ENCODE measurements around the gene HMX3.

The HMX3 gene

DNA sequence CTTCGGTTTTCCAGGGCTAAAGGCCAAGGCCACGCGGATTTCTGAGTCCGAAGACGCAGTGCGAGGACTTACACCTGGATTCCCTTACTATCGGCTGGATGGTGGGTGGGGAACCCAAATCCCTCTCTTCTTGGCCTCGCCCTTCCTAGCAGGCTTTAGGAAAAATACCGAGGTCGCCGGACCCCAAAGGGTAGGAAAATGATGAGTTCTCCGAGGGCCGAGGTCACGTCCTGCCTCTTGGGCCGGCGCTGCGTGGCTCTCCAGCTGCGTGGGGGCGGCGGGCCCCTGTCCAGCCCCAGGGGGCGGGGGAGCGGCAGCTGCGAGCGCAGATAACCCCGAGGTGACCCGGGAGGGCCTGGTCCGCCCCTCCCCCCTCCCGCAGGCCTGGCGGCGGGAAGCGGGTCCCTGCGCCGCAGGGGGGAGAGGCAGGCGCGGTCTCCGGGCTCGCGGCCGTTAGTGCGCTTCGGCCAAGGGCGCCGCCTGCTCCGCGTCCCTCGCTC, 805 bp upstream of the HMX3 start:
- no peak for DNase-seq

DNA sequence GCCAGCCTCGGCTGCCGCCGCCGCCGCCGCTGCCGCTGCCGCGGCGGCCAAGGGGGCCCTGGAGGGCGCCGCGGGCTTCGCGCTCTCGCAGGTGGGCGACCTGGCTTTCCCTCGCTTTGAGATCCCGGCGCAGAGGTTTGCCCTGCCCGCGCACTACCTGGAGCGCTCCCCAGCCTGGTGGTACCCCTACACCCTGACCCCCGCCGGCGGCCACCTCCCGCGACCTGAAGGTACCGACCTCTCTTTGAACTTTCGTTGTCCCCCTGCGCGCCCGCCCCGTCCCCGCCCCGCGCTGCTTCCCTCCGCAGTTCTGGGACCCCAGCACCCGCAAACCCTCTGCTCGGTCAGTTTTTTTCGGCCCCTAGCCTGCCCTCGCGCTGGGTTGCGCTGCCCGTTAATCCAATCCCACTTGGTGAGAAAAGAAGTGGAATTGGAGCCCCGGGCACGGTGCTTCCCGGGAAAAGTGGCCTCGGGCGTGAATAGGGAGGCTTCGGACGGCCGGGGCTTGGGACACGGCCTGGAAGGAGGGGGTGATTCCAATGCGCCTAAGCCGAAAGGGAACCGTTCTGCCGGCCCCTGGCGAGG, 543 bp downstream of the HMX3 start:
- DNase-seq = no peak

GRCh38 chr10:123136806-123137642, 1.3 kb downstream of the HMX3 start:
- peak; percentile 19 for DNase-seq

DNA sequence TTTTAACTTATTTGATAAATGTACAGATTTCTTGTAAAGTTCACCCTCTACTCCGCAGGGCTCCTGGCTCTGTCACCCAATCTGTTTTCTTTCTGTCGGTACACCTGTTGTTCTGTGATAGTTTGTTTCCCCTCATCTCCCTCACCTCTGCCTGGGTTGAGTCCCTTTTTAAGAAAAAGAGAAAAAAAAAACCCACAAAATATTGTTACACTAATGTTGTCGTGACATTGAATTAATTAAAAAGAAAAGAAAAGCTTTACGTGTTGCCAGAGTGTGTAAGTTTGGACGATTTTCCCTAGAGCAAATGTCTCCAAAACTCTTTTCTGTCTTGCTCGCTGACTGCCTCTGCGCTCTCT, 3.4 kb downstream of the HMX3 start:
- no peak for DNase-seq

DNA sequence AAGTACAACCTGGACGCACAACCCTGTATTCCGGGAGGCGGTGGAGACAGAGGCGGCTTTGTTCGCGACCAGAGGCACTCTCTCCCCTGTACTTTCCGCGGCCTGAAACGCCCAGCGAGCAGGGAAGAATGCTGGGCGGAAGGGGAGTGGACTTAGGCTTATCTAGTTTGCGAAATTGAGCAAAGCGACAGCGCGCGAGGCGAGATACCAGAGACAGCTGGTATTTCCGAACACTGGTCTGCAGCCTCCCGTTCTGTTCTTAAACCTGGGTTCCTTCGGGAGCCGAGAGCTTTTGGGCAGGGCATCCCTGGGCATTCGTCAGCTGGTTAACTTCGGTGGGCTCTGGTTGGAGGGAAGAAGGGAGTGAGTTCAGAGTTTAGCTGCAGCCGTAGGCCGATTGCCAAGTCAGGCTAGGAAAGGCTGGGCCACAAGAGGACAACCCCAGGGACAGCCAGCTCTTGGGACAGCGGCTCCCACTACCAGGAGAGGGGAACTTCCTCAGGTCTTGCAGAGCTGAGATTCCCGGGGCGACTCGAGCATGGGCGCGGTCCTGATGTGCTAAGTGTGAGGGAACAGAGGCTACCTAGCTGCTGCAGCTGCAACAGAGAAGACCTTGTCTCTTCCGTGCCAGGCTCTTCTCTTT, 3.9 kb downstream of the HMX3 start:
- DNase-seq = no peak

DNA sequence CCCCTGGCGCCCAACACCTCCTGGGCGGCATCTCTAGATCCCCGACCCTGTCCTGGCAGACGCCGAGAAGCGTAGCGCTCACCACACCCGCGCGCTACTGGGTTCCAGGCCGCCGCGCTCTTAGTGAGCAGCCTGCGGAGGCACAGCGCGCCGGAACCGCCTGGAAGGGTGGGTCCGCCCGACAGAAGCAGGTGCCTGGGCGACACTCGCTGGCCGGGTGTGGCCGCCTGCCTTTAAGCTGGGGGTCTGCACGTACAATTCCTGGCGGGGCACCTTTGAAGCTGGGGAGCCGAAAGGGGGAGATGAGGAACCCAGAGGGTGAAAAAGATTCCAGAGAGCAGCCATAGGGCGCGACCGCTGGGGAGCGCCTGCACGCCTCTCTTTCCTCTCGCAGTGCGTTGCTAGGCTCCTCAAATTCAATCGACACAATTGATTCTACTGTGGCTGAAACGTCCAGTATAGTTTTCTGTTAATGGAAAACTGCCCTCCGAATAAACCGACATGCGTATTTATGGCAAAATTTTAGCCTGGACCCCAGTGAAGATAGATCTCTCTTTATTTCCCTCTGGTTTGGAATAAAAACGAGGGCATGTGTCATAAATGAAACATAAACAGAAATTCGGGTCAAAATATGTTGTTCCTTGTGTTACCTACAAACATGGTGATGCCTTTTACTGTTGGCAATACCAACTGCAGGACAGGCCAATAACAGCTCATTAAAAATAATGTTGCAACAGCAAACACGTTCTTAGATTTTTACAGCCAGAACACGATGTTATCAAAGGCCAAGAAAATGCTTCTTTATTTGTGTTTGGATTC, 4.6 kb downstream of the HMX3 start:
- no peak for DNase-seq

DNA sequence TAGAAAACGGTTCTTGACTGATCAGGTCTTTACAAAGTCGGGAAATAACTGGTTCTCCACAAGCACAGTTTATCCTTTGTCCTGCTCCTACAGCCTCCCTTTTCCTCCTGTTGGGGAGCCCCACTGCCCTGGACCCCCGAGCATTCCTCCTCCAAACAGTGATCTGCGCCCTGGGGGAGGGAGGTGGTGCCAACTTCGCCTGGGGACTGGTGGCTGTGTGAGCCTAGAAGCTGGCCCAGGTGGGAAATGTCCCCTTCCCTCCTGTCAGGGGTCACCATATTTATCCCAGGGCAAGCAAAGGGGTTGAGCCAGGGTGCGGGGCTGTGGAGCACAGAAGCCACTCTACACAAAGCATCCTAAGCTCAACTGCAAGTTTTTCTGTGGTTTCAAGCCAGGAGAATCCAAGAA, 5.2 kb downstream of the HMX3 start:
- no peak for DNase-seq

GRCh38 chr10:123141791-123142700, 6.3 kb downstream of the HMX3 start:
- DNase-seq = no peak

DNA sequence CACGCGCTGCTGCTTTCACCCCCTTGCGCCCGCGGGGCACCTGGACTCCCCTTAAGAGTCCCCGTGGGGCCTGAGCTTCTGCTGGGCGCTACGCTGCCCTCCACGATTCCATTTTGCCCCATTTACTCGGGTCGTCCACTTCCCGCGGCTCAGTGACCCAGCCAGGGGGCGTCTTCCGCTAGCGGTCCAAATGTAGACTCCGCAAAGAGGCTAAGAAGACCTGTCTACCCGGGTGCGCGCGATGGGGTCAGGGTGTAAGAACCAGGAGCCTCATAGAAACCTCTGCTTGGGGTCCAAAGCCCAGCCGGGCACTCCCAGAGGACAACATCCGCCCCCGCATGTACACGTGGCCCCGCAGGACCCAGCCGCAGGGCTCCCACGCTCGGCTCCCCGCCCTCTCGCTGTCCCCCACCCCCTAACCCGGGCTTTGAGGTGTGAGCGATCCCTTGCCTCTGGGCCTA, 7.0 kb downstream of the HMX3 start:
- DNase-seq = no peak

DNA sequence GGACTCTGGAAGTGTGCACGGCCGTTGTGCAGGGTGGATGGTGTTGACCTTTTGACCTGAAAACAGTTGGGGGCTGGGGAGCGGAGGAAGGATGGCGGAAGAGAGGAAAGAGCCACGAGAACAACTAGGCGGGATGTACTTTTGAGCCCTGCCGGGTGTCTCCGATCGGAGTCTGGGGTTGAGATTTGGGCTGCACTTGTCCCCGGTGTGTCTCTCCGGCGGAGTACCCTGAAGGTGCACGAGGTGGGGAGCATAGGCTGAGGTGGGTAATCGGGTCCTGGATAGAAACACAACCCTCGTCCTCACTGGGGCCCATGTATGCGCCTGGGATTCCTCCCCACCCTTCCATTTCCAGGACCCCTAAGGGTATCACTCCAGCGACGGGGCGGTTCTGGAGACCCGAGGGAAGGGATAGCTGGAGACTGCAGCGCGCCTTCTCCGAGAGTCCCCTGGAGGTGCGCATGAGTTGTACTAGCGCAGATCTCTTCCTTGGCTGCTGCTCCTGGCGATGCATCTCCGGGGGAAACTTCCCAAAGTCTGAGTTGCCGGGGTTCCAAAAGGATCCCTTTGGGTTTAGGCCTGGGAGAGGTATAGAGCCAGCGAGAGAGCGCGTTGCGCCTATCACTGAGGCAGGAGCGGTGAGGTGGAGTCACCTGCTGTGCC, 7.5 kb downstream of the HMX3 start:
- no peak for DNase-seq

GRCh38 chr10:123143825-123144168, 8.0 kb downstream of the HMX3 start:
- no peak for DNase-seq

DNA sequence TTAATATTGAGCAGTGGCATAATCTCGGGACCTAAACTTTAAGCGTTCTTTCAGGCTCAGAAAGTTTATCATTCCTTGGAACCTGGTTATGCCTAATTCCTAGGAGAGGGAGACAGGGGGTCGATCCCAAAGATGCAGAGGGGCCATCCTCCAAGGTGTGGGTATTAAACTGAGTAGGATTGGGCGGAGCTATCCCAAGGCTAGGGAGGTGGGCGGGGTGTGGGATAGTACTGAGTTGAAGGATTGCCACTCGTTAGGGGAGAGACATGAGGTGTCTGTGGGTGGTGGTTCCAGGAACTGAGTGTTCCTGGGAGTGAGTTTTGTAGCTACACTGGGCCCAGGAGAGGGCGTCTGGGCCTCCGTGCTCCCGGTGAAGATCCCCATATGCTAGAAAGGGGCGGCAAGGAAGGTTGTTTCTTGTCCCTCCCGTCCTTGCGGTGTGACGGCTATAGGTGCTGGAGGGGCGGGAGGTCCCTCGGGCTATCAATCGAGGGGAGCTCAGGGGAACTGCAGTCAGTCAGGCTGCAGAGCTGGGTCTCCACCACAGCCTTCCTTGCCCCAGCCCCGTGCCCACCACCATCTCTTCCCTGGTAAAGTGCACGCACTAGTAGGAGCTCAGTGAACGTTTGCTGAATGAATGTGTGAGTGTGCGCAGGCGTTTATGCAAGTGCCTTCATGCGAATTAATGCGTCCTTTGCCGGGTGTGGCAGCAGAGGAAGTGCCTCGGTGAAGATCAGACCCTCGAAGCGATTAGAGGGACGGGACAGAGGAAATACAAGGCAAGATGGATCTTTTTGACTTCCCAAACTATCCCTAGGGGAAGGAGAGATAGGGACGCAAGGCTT, 9.1 kb downstream of the HMX3 start:
- no peak for DNase-seq

DNA sequence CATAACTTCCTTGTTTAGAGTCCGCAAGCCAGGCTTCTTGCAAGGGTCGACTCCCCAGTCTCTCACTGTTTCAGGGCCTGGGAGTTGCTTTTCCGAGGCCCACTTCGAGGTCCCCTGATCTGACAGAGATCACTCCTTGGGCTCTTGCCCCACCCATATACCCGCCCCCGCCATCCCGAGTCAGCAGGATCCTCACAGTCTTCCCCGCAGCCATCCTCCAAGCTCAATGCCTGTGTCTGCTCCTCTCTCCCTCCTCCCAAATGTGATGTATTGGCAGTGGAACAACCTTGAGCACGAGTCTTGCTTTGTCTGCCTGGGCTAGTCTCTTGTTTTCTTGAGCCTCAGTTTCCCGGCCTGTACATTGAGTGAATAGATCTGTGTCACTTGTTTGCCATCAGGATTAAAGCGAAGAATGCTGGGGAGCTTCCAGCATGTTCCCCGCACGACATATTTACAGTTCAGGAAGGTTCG, 9.8 kb downstream of the HMX3 start:
- DNase-seq = no peak

DNA sequence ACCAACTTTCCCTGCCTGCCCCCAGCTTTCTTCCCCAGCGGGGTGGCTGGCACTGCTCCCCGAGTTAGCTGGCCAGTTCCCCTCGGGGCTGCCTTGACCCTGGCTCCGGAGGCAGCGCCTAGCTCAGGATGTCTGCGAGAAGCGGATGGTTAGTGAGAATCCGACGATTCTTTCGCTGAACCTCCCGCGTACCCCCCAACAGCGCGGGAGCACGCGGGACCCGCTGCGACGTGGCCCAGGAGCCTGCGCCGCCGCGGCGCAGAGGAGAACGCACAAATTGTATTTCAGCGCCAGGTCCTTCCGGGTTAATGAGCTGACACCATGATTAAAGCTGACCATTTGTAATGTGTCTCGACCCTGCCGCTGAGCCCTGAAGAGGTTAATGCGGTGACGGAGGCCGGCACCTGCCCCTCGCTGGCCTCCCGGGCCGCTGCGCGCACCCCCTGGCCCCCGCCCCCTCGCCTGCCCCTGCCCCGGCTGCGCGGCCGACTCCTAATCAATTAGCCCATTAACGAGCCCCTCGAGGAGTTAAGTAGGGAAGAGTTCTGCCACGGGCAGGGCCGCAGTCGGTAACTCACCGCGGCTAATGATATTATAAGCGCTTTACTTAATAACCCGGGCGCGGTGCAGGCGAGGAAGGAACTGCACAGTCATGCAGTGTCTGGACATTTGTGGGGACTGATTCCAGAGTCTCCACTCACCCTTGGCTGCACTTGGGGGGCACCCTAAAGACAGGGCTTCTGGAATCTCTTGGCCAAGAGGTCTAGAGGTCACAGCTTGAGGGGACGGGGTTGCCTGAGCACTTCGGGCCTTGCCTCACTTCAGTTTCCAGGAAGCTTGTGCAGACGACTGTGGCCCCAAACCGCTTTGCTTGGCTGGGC, 10.5 kb downstream of the HMX3 start:
- DNase-seq = no peak

- DNase-seq = no peak
Observed at GRCh38 chr10:123146894-123147634, 11.3 kb downstream of the HMX3 start.

DNA sequence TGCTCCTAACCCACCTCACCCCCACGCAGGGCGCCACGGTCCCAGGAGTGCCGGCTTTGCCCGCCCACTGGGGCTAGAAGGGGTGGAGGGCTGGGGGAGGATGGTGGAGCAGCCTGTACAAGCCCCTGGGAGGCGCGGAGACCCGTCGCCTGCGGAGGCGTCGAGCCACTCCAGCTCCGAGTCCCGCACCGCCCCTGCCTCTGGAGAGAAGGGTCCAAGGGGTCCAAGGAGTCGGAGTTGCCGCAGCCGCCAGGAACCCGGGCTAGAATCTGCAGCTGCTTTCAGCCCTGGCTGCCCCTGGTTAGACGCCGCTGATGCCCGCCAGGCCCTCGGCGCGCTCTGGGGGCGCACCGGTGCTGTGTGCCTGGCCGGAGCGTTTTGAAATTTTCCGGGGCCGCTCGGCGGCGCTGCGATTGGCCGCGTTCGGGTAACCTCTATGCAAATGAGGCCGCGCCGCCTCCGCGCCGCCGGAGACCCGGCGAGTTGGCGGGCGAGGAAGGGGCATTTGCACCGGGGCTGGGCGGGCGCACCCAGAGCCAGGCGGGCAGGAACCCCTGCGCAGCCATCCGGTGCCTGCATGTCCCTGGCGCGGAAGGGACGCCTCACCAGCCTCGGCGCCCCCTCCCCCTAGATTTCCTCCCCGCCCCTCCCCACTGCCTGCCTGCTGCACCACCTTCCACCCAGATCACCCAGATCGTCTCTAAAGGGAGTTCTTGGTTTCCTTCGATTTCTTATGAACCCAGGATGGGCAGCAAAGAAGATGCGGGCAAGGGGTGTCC, 12.1 kb downstream of the HMX3 start, which contains the start of gene HMX2:
TSS of gene HMX2 (plus strand) at position 502 of the 779 bp plus-strand sequence. CDS start at position 745, 243 bp downstream.
- DNase-seq = peak; percentile 28

DNA sequence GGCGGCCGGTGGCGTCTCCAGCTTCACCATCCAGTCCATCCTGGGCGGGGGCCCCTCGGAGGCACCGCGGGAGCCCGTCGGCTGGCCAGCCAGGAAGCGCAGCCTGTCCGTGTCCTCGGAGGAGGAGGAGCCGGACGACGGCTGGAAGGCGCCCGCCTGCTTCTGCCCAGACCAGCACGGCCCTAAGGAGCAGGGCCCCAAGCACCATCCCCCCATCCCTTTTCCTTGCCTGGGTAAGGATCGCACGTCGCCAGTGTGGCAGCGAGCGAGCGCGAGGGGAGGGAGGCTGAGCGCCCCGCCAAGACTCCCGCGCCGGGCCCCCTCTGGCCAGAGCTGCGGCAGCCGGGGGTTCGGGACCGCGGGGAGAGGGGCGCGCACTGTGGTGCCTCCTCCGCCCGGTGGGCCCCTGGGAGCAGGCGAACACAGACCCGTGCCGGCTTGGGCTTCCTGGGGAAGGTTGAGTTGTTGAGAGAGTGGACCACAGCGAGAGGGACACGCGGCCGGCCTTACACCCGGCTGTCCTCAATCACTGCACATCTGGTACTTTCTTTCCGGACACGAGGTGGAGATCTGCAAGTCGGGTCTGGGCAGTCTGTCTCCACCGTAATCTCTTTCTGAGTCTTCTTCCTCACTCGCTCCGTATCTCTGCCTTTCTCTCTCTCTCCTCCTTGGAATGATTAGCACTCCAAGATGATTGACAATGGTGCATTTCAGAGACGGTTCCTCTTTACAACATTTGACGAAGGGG, 12.8 kb downstream of the HMX3 start:
- DNase-seq = no peak
